HepG2 (cell line): Measurements from ENCODE around the gene METTL23. TPM values are rescaled to one million over a fixed set of nuclear protein-coding genes. Genes with fewer than 3 reads are reported as not detected.

ENCODE experiments used
- FOSL2 ChIP-seq: sonication (generic); formaldehyde crosslinking; IDR thresholded peaks from 2 replicates; pipeline ENCODE4 v1.4.0; 2020; ENCODE audit warnings: missing genetic modification reagents
- FOXP1 ChIP-seq, 2 experiments: fragments of 450-650 bp in 1 of 2; IDR thresholded peaks; 2 replicates each; pipeline ENCODE4 v1.6.1; 2017 to 2018; ENCODE audit warnings: antibody characterized with exemption in 1 of 2
- HBP1 ChIP-seq: IDR thresholded peaks from 2 replicates; pipeline ENCODE4 v1.6.1; 2016; ENCODE audit warnings: low read depth, control low read depth
- HOXD1 ChIP-seq: sonication (generic); formaldehyde crosslinking; IDR thresholded peaks from 2 replicates; pipeline ENCODE4 v1.5.0; 2020; ENCODE audit warnings: missing genetic modification reagents
- JUN ChIP-seq: sonication (generic); formaldehyde crosslinking; IDR thresholded peaks from 2 replicates; pipeline ENCODE4 v1.4.0; 2020; ENCODE audit warnings: mild to moderate bottlenecking, missing genetic modification reagents
- KDM4B ChIP-seq: sonication (generic); formaldehyde crosslinking; IDR thresholded peaks from 2 replicates; pipeline ENCODE4 v1.4.0; 2020; ENCODE audit warnings: missing genetic modification reagents
- MAFF ChIP-seq: IDR thresholded peaks from 2 replicates; pipeline ENCODE4 v1.6.1; 2011; ENCODE audit warnings: low read depth, low read length, improper control_type of control experiment
- MTA3 ChIP-seq: sonication (generic); formaldehyde crosslinking; IDR thresholded peaks from 2 replicates; pipeline ENCODE4 v1.4.0; 2020; ENCODE audit warnings: missing genetic modification reagents
- SALL1 ChIP-seq: sonication (generic); formaldehyde crosslinking; IDR thresholded peaks from 2 replicates; pipeline ENCODE4 v1.8.0; 2022; ENCODE audit warnings: mild to moderate bottlenecking, missing genetic modification reagents
- SOX5 ChIP-seq: IDR thresholded peaks from 2 replicates; pipeline ENCODE4 v1.6.1; 2016; ENCODE audit warnings: borderline replicate concordance
- XRCC5 ChIP-seq: fragments of 200-400 bp; formaldehyde crosslinking; optimal IDR thresholded peaks from 2 replicates; pipeline ENCODE3; 2017; ENCODE audit warnings: mild to moderate bottlenecking, low read length
- ZNF20 ChIP-seq: sonication (generic); formaldehyde crosslinking; IDR thresholded peaks from 2 replicates; pipeline ENCODE4 v1.4.0; 2020; ENCODE audit warnings: mild to moderate bottlenecking, moderate library complexity, missing genetic modification reagents
- ZNF318 ChIP-seq: sonication (generic); formaldehyde crosslinking; IDR thresholded peaks from 2 replicates; pipeline ENCODE4 v1.4.0; 2020; ENCODE audit warnings: mild to moderate bottlenecking, missing genetic modification reagents
- ZNF576 ChIP-seq: sonication (generic); formaldehyde crosslinking; IDR thresholded peaks from 2 replicates; pipeline ENCODE4 v1.4.0; 2020; ENCODE audit warnings: mild to moderate bottlenecking, missing genetic modification reagents
- ZNF770 ChIP-seq: sonication (generic); formaldehyde crosslinking; IDR thresholded peaks from 2 replicates; pipeline ENCODE4 v1.5.0; 2020; ENCODE audit warnings: mild to moderate bottlenecking, missing genetic modification reagents
- polyA plus RNA-seq, 8 experiments: library from polyadenylated mRNA; depleted of rRNA in 3 of 8; stranded (reverse) in 7 of 8; unstranded in 1 of 8; fragments of >200 nt; fragmentation: Illumina TruSeq in 4 of 8; extraction: Trizol in 4 of 8; gene quantifications; 2 replicates each; pipeline versions ENCODE4 v1.2.1 to v1.2.3, GENCODE V29; 2011 to 2016; ENCODE audit warnings: low read depth in 4 of 8, missing spikeins in 1 of 8, mixed read lengths in 1 of 8; ENCODE audit not compliant: insufficient read depth in 1 of 8
- total RNA-seq, 5 experiments: library from RNA; depleted of rRNA; stranded (reverse); fragments of >200 nt; fragmentation: Illumina TruSeq; extraction: Trizol; gene quantifications; 2 replicates each; pipeline ENCODE4 v1.2.3, GENCODE V29; 2016; ENCODE audit warnings: low read depth in 1 of 5

The METTL23 gene
- total and polyA plus RNA-seq, 2 of the 13 experiments (the other 11 are each of a cell fraction or from before 2014, with no cell fraction given): 39.9 to 104 TPM

GRCh38 chr17:76700617-76701470 lies 25.8 kb upstream of the METTL23 start (continued):
- TF ChIP-seq ZNF318 (CRISPR knock-in tag): 0 out of 2 replicates have a peak, but pooled peaks have one; percentile 16
- TF ChIP-seq HBP1: 0 out of 2 replicates have a peak, but pooled peaks have one; percentile 19
- no peak for TF ChIP-seq HOXD1 (CRISPR knock-in tag)
- TF ChIP-seq ZNF770 (CRISPR knock-in tag): peak; percentile 78
- TF ChIP-seq ZNF576: peak; percentile 77; the same call in 1 of the 2 replicates
- TF ChIP-seq SOX5 (CRISPR knock-in tag): peak; percentile 85; the same call in 1 of the 2 replicates
- no peak for TF ChIP-seq ZNF20
- TF ChIP-seq SALL1 (CRISPR knock-in tag): peak; percentile 91
- no peak for TF ChIP-seq XRCC5
- peak; percentile 66 for TF ChIP-seq FOSL2 (CRISPR knock-in tag)
- TF ChIP-seq JUN: peak; percentile 93
- TF ChIP-seq MAFF: no peak
- TF ChIP-seq FOXP1 (IDR thresholded peaks at IDR 0.05): no peak
- peak; percentile 56 for TF ChIP-seq FOXP1 (CRISPR knock-in tag; IDR thresholded peaks at IDR 0.05)
- peak; percentile 17; the same call in 1 of the 2 replicates for TF ChIP-seq KDM4B (CRISPR knock-in tag)
- no peak for TF ChIP-seq MTA3 (CRISPR knock-in tag)
